22Rv1 (cell line): ENCODE data around the gene KIAA0586.

Experiments
- ZFX ChIP-seq: fragments of 450-650 bp; IDR thresholded peaks from 2 replicates; pipeline ENCODE4 v1.6.1; 2017; ENCODE audit warnings: antibody characterized with exemption, borderline replicate concordance
- TF ChIP-seq, protein P1 (sequence below): fragments of 450-650 bp; IDR thresholded peaks from 2 replicates; pipeline ENCODE4 v1.5.1; 2017; ENCODE audit warnings: mild to moderate bottlenecking

DNA sequence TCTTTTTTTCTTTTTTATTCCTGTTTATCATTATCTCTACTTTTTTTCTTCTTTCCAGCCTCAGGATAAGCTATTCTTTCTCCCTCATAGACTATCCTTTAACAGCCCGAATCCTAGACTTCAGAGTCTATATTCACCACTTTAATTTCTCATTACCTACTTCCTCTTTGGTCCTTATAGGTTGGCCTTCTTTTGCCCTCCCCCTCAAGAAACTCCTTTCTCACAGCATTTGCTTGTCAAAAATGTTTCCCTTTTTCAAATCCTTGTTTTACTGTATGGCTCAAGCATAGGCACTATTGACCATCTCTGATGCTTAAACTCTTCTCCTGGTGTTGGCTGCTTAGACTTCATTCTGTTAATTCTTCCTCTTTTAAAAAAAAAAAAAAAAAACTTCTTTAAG lies 52.5 kb downstream of the KIAA0586 start:
- TF ChIP-seq, protein P1, sequence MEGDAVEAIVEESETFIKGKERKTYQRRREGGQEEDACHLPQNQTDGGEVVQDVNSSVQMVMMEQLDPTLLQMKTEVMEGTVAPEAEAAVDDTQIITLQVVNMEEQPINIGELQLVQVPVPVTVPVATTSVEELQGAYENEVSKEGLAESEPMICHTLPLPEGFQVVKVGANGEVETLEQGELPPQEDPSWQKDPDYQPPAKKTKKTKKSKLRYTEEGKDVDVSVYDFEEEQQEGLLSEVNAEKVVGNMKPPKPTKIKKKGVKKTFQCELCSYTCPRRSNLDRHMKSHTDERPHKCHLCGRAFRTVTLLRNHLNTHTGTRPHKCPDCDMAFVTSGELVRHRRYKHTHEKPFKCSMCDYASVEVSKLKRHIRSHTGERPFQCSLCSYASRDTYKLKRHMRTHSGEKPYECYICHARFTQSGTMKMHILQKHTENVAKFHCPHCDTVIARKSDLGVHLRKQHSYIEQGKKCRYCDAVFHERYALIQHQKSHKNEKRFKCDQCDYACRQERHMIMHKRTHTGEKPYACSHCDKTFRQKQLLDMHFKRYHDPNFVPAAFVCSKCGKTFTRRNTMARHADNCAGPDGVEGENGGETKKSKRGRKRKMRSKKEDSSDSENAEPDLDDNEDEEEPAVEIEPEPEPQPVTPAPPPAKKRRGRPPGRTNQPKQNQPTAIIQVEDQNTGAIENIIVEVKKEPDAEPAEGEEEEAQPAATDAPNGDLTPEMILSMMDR: no peak
- no peak for TF ChIP-seq ZFX
